Fibroblast of pulmonary artery (primary cell): ENCODE data around the gene ENTPD5.
A peak's percentile ranks its signal among the peaks of the same experiment; 100 is the strongest.
"Not testable (repeated sequence)": the region's sequence is repeated elsewhere in the genome, so short reads cannot be mapped to it uniquely, and the experiment has no call there.

Source experiments
- DNase-seq: peaks from one replicate; pipeline ENCODE4 v3.0.0-alpha.2; 2010; ENCODE audit warnings: low read depth
- H3K4me3 ChIP-seq: replicated peaks from 2 replicates; pipeline ENCODE4 v1.5.1; 2011; ENCODE audit warnings: low read depth, mild to moderate bottlenecking, control low read depth, low read length, moderate library complexity
- TF ChIP-seq, protein P1 (sequence below): IDR thresholded peaks from 2 replicates; pipeline ENCODE4 v1.5.1; 2011; ENCODE audit warnings: mild to moderate bottlenecking, control low read depth, low read length, inconsistent platforms; ENCODE audit errors: missing control alignments

The ENTPD5 gene

DNA sequence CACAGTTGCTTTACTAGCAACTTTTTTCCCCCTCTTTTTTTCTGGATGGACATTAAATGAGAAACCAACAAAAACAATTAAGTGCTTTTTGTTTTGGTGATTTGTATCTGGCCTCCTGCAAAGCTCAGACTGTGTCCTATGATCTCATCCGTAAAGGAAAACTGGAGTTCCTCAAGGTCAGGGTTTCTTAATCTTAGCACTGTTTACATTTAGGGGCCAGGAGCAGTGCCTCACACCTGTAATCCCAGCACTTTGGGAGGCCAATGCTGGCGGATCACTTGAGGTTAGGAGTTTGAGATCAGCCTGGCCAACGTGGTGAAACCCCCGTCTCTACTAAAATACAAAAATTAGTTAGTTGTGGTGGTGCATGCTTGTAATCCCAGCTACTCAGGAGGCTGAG is 28.0 kb downstream of the ENTPD5 start:
- no peak for DNase-seq
- TF ChIP-seq, protein P1, sequence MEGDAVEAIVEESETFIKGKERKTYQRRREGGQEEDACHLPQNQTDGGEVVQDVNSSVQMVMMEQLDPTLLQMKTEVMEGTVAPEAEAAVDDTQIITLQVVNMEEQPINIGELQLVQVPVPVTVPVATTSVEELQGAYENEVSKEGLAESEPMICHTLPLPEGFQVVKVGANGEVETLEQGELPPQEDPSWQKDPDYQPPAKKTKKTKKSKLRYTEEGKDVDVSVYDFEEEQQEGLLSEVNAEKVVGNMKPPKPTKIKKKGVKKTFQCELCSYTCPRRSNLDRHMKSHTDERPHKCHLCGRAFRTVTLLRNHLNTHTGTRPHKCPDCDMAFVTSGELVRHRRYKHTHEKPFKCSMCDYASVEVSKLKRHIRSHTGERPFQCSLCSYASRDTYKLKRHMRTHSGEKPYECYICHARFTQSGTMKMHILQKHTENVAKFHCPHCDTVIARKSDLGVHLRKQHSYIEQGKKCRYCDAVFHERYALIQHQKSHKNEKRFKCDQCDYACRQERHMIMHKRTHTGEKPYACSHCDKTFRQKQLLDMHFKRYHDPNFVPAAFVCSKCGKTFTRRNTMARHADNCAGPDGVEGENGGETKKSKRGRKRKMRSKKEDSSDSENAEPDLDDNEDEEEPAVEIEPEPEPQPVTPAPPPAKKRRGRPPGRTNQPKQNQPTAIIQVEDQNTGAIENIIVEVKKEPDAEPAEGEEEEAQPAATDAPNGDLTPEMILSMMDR, result no peak
- H3K4me3 ChIP-seq, result no peak overlapping the region

DNA sequence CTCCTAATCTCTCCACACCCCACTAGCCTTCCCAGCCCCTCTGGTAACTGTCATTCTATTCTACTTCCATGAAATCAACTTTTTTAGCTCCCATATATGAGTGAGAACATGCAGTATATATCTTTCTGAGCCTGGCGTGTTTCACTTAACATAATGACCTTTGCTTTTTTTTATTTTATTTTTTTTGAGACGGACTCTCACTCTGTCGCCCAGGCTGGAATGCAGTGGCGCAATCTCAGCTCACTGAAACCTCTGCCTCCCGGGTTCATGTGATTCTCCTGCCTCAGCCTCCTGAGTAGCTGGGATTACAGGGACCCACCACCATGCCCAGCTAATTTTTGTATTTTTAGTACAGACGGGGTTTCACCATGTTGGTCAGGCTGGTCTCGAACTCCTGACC is 30.4 kb downstream of the ENTPD5 start:
- not testable (repeated sequence) for H3K4me3 ChIP-seq, DNase-seq

DNA sequence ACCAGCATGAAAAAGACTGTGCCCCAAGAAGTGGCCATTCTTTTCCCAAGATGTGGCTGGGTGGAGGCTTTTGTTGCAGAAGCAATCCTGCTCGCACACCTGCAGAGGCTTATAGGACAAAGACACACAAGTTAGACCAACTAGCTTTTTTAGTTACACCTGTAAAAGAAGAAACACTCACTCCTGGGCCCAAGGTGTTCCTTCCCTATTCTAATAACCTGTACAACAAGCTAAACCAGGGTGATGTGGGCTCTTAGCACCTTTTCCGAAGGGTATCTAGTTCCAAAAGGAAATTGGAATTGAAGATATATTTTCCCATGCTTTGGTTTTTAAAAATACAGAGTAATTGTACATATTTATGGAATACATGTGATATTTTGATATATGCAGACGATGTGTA is 31.0 kb downstream of the ENTPD5 start:
- no peak overlapping the region for H3K4me3 ChIP-seq
- TF ChIP-seq, protein P1, result no peak
- DNase-seq, result no peak

DNA sequence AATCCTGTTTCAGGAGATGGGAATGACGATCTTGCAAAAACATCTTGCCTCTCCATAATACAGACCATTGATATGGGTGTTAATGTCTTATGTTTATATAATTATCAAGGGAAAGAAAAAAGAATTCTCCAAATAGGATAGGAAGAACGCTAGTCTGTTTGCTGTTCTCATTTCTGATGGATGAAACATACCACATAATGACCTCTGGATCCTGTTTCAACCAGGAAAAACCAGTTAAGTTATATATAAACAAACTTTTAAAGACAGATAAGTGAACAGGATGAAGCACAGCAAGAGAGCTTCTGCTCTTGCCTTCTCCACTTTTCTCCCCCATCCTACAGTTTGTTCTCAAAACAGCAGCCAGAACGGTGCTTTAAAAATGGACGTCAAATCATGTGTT is 41.2 kb downstream of the ENTPD5 start:
- H3K4me3 ChIP-seq, result no peak overlapping the region
- DNase-seq, result peak; percentile 6
- TF ChIP-seq, protein P1, result no peak

DNA sequence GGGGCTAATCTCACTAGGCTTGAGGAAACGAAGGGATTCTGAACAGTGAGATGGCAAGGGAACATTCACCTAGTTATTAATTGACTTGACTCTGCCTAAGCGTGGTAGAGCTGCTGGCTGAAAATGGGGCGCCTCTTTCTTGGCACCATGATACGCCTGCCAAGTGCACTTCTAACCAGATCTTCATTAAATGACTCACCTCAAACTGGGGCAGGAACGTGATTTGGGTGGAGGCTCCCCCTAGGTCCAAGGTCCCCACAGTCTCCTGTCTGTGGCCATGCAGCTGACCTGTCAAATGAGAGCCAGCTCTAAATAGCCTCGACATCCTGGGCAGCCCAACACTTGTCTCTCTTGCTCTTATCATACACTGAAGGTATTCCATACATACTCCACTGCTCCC is 43.0 kb downstream of the ENTPD5 start:
- no peak for DNase-seq
- TF ChIP-seq, protein P1, result no peak
- no peak overlapping the region for H3K4me3 ChIP-seq

DNA sequence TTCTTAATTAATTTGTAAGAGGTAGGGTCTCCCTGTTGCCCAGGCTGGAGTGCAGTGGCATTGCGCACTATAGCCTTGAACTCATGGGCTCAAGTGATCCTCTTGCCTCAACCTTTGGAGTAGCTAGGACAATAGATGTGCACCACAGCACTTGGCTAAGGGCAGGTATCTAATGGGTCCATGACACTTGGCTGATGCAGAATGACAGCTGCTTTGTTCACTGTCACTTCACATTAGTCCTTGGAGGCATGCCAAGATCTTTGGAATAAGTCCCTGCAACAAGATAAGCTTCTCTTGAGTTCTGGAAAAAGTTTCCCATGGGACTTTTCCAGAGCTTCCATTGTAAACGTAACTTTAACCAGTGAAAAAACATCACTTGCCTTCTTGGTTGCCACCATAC is 45.6 kb downstream of the ENTPD5 start:
- H3K4me3 ChIP-seq, result no peak overlapping the region
- DNase-seq, result no peak
- TF ChIP-seq, protein P1, result no peak

DNA sequence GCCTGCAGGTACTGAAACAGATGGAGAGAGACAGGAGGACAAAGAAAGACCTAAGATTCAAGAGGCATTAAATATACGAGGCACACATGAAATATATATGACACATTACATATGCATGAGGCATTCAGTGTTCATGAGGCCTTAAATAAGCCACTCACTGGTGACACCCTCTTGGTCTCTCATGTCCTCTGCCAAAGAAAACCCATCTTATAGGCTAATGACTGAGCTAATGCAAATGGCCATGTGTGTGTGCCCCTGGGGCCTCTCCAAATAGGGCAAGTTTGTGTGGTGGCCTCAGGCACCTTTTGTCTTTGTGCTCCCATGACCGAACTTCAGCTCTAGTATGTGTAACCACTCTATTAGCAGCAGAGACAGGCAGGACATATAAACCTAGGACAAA is 50.2 kb downstream of the ENTPD5 start:
- TF ChIP-seq, protein P1, result no peak
- no peak for DNase-seq

DNA sequence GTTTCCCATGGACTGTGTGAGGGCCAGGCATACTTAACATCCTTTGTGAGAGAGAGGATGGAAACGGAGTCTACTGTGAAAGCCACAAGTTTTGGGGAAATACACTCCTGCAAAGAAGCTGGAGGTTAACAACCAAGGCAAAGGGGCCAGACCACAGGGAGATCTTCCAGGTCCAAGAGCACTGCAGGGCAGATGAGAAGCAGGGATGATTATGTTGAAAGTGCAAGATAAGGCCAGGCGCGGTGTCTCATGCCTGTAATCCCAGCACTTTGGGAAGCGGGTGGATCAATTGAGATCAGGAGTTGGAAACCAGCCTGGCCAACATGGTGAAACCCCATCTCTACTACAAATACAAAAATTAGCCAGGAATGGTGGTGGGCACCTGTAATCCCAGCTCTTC is 53.9 kb downstream of the ENTPD5 start:
- DNase-seq, result no peak
- H3K4me3 ChIP-seq, result no peak overlapping the region
- TF ChIP-seq, protein P1, result no peak

More for the DNA sequence above, 50.2 kb downstream of the ENTPD5 start:
- no peak overlapping the region for H3K4me3 ChIP-seq
